Smooth muscle cell (in vitro differentiated cells): ENCODE measurements around the gene CBFA2T3. TPM values are rescaled to one million over a fixed set of nuclear protein-coding genes. Genes with fewer than 3 reads are reported as not detected.

Experiments
- DNase-seq: peaks from one replicate; lab custom pipeline; 2025; ENCODE audit not compliant: unreplicated experiment; lab: John Stamatoyannopoulos, UW
- H2AFZ ChIP-seq: fragments of 200-600 bp; sonication (generic); 2 replicates; pipeline ENCODE4 v1.6.0; 2016; ENCODE audit warnings: antibody characterized with exemption, low read depth, mild to moderate bottlenecking
- H3F3A ChIP-seq: fragments of 200-600 bp; sonication (generic); 2 replicates; pipeline ENCODE4 v1.6.0; 2017; ENCODE audit warnings: antibody characterized with exemption, low read depth
- H3K27ac ChIP-seq: fragments of 200-600 bp; sonication (generic); 2 replicates; pipeline ENCODE4 v1.5.1; 2016; ENCODE audit warnings: low read depth, mild to moderate bottlenecking
- H3K27me3 ChIP-seq: fragments of 200-600 bp; sonication (generic); 2 replicates; pipeline ENCODE4 v1.6.1; 2016; ENCODE audit warnings: low read depth, mild to moderate bottlenecking
- H3K36me3 ChIP-seq: fragments of 200-600 bp; sonication (generic); 2 replicates; pipeline ENCODE4 v1.5.1; 2016; ENCODE audit warnings: low read depth
- H3K4me1 ChIP-seq: fragments of 200-600 bp; sonication (generic); 2 replicates; pipeline ENCODE4 v1.5.1; 2016; ENCODE audit warnings: low read depth
- H3K4me2 ChIP-seq: fragments of 200-600 bp; sonication (generic); 2 replicates; pipeline ENCODE4 v1.6.0; 2016; ENCODE audit warnings: mild to moderate bottlenecking
- H3K4me3 ChIP-seq: fragments of 200-600 bp; sonication (generic); 2 replicates; pipeline ENCODE4 v1.5.1; 2016; ENCODE audit warnings: mild to moderate bottlenecking
- H3K79me2 ChIP-seq: fragments of 200-600 bp; sonication (generic); 2 replicates; pipeline ENCODE4 v1.6.0; 2016; ENCODE audit warnings: low read depth, mild to moderate bottlenecking
- H3K9ac ChIP-seq: fragments of 200-600 bp; sonication (generic); 2 replicates; pipeline ENCODE4 v1.6.0; 2016; ENCODE audit warnings: low read depth
- H3K9me3 ChIP-seq: fragments of 200-600 bp; sonication (generic); replicated peaks from 2 replicates; pipeline ENCODE4 v1.5.1; 2016; ENCODE audit warnings: low read depth
- H4K20me1 ChIP-seq: fragments of 200-600 bp; sonication (generic); 2 replicates; pipeline ENCODE4 v1.6.0; 2016; ENCODE audit warnings: low read depth
- WGBS: methylation state at CpG from one replicate; pipeline ENCODE4 v1.1.7; 2016; ENCODE audit warnings: low lambda C conversion rate; 5-methylcytosine and 5-hydroxymethylcytosine counted together
- polyA plus RNA-seq: library from polyadenylated mRNA; unstranded; fragments of >200 nt; fragmentation: Nextera tagmentation; extraction: Ambion mirVana; gene quantifications from 2 replicates; pipeline ENCODE4 v1.2.1, GENCODE V29; 2016
- total RNA-seq: library from RNA; depleted of rRNA; stranded (reverse); fragments of >200 nt; gene quantifications from 2 replicates; pipeline ENCODE4 v1.2.3, GENCODE V29; 2014
- TF ChIP-seq, protein P1 (sequence below): fragments of 200-600 bp; sonication (generic); IDR thresholded peaks from 2 replicates; pipeline ENCODE4 v1.5.1; 2017; ENCODE audit warnings: borderline replicate concordance, mild to moderate bottlenecking, antibody characterized with exemption; ENCODE audit not compliant: insufficient read depth, poor library complexity, severe bottlenecking

Gene CBFA2T3
- total and polyA plus RNA-seq, 2 experiments from 2014 or later, result 0.25 TPM; not detected in 1

DNA sequence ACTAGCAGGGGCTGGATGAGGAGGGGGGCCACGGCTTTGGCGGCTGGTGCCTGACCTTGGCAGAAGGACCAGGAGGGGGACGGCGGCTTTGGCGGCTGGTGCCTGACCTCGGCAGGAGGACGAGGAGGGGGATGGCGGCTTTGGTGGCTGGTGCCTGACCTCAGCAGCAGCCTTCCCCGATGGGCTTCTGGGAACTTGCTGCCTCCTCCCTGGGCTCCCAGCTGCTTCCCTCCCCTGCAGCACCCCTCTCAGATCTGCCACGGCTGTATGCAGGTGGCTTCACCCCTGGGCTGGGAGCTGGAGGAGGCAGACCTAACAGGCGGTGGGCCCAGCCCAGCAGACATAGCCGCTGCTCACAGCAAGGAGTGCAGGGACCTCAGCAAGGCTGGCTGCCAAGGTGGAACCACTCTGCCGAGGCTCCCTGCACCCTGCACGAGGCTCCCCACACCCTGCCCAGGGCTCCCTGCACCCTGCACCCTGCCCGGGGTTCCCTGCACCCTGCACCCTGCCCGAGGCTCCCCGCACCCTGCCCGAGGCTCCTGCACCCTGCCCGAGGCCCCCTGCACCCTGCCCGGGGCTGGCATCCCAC, 38.4 kb upstream of the CBFA2T3 start:
- DNase-seq, result no peak

DNA sequence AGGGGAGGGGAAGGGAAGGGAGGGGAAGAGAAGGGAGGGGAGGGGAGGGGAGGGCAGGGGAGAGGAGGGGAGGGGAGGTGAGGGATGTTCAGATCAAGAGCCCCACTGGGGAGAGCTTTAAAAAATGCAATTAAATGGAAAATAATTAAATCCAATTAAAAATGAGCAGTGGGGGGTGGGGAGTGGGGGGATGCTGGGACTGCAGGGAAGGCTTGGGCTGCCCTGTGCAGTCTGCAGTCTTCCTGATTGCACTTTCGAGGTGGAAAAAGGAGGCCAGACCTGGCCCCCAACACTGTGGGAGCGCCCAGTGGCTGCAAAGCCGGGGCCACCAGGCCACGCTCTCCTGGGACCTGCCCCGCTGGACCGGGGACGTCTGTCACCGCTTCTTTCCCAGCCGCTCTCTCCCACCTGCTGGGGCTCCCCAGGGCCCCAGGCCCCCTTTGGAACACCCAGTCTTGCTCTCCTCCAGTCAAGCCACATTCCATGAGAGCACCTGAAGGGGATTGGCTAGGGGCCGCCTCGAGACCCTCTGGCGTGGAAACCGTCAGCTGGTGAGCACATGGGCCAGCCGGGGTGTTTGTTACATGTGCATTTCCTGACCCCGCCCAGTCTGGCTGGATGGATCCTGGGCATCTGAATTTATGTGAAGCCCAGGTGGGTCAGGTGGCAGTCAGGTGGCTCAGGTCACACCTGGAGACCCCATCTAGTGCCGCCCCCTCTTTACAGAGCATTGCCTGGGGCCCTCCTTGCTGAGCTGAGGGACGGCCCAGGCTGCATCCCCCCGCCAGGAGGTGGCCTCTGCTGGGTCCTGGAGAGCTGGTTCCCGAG, 37.6 kb upstream of the CBFA2T3 start:
- no peaks in the 10 kb centered on the region for H4K20me1 ChIP-seq
- H3K4me1 ChIP-seq, result no peaks in the 10 kb centered on the region
- no peak overlapping the region for H3K9ac ChIP-seq
- H3F3A ChIP-seq, result no peaks in the 10 kb centered on the region
- no peak overlapping the region for H3K27ac ChIP-seq
- no peak for DNase-seq
- no peaks in the 10 kb centered on the region for H3K36me3 ChIP-seq
- H2AFZ ChIP-seq, result no peak overlapping the region
- no peaks in the 10 kb centered on the region for H3K9me3 ChIP-seq
- no peak overlapping the region for H3K4me3 ChIP-seq
- no peak overlapping the region for H3K4me2 ChIP-seq
- no peaks in the 10 kb centered on the region for H3K27me3 ChIP-seq
- H3K79me2 ChIP-seq, result no peaks in the 10 kb centered on the region
- TF ChIP-seq, protein P1, sequence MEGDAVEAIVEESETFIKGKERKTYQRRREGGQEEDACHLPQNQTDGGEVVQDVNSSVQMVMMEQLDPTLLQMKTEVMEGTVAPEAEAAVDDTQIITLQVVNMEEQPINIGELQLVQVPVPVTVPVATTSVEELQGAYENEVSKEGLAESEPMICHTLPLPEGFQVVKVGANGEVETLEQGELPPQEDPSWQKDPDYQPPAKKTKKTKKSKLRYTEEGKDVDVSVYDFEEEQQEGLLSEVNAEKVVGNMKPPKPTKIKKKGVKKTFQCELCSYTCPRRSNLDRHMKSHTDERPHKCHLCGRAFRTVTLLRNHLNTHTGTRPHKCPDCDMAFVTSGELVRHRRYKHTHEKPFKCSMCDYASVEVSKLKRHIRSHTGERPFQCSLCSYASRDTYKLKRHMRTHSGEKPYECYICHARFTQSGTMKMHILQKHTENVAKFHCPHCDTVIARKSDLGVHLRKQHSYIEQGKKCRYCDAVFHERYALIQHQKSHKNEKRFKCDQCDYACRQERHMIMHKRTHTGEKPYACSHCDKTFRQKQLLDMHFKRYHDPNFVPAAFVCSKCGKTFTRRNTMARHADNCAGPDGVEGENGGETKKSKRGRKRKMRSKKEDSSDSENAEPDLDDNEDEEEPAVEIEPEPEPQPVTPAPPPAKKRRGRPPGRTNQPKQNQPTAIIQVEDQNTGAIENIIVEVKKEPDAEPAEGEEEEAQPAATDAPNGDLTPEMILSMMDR, result no peak
- 83% methylated on average over 15 of the region's 19 CpGs for WGBS

More for the DNA sequence above, 38.4 kb upstream of the CBFA2T3 start:
- Histone ChIP-seq H3K9ac (no peak overlapping the region), H3K27ac (no peak overlapping the region), H3K4me3 (no peak overlapping the region), H3K4me2 (no peak overlapping the region), H3K36me3 (no peaks in the 10 kb centered on the region), H4K20me1 (no peaks in the 10 kb centered on the region), H3K4me1 (no peaks in the 10 kb centered on the region), H3K79me2 (no peaks in the 10 kb centered on the region), H3K27me3 (no peaks in the 10 kb centered on the region), H3F3A (no peaks in the 10 kb centered on the region), H3K9me3 (no peaks in the 10 kb centered on the region), H2AFZ (no peak overlapping the region)
- 83% methylated on average over 13 of the region's 20 CpGs for WGBS
- TF ChIP-seq, protein P1, result no peak

DNA sequence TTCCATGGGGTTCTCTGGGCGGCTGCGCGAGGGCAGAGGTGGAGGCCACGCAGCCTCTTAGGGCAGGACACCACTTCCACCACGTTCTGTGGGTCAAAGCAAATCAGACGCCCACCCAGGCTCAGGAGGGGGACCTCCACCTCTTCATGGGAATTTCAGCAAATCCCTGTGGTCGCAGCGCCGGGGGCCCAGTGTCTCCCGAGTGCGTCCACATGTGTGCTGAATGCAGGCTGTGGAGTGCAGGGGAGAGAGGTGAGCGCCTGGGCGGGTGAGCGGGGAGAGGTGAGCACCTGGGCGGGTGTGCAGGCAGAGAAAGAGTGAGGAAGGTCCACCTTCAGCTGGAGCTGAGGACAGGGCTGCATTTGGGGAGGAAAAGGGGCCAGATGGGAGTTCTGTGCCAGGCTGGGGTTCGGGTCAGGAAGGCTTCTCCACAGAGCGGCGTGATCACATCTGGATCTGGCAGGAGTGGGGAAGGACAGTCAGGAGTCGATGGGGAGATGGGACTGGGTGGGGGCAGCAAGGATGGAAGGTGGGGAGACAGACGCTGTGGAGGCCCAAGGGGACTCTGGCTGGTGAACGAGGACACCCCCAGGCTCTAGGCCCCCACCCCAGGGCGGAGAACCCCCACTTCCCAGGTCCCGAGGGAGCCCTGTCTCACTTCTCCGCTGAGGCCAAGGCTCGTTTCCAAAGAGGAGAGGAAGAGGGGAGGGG, 36.8 kb upstream of the CBFA2T3 start:
- Histone ChIP-seq H3K9me3 (no peaks in the 10 kb centered on the region), H3K79me2 (no peaks in the 10 kb centered on the region), H3K4me1 (no peaks in the 10 kb centered on the region), H2AFZ (no peak overlapping the region), H3K4me2 (no peak overlapping the region), H3K27ac (no peak overlapping the region), H3K4me3 (no peak overlapping the region), H4K20me1 (no peaks in the 10 kb centered on the region), H3K9ac (no peak overlapping the region), H3K27me3 (no peaks in the 10 kb centered on the region), H3K36me3 (no peaks in the 10 kb centered on the region), H3F3A (no peaks in the 10 kb centered on the region)
- no peak for DNase-seq
- TF ChIP-seq, protein P1, result no peak
- WGBS, result 82% methylated on average over 20 of the region's 25 CpGs
